RWPE2 (cell line): Measurements from ENCODE around the gene RAD23A.

Experiments used
- ATAC-seq: fragments of 200-7000 bp; cut with Tn5 transposase; 3 replicates; pipeline ENCODE4 v1.9.1; 2021; ENCODE audit warnings: low read depth
- DNase-seq: peaks from one replicate; pipeline ENCODE4 v3.0.0-alpha.2; 2020; ENCODE audit warnings: low spot score
- H3K27ac ChIP-seq: fragments of 450-650 bp; 2 replicates; pipeline ENCODE4 v1.5.1; 2017; ENCODE audit warnings: mild to moderate bottlenecking; ENCODE audit not compliant: poor library complexity, severe bottlenecking
- H3K27me3 ChIP-seq: fragments of 250-450 bp; sonication (Bioruptor Pico); 2 replicates; pipeline ENCODE4 v1.5.1; 2021; ENCODE audit warnings: mild to moderate bottlenecking, moderate library complexity; ENCODE audit not compliant: insufficient read depth, poor library complexity, severe bottlenecking
- H3K36me3 ChIP-seq: fragments of 250-450 bp; sonication (Bioruptor Pico); 2 replicates; pipeline ENCODE4 v1.5.1; 2020; ENCODE audit warnings: low read depth, mild to moderate bottlenecking, moderate library complexity
- H3K4me1 ChIP-seq: fragments of 250-450 bp; sonication (Bioruptor Pico); 2 replicates; pipeline ENCODE4 v1.5.1; 2021; ENCODE audit warnings: mild to moderate bottlenecking, moderate library complexity; ENCODE audit not compliant: insufficient read depth, poor library complexity, severe bottlenecking
- H3K4me3 ChIP-seq: fragments of 250-450 bp; sonication (Bioruptor Pico); 2 replicates; pipeline ENCODE4 v1.5.1; 2021; ENCODE audit warnings: mild to moderate bottlenecking, moderate library complexity; ENCODE audit not compliant: severe bottlenecking
- H3K9me3 ChIP-seq: fragments of 250-450 bp; sonication (Bioruptor Pico); 2 replicates; pipeline ENCODE4 v1.5.1; 2021; ENCODE audit warnings: mild to moderate bottlenecking, moderate library complexity; ENCODE audit not compliant: severe bottlenecking
- TF ChIP-seq, protein P1 (sequence below): fragments of 450-650 bp; IDR thresholded peaks from one replicate; pipeline ENCODE4 v1.5.1; 2017; ENCODE audit warnings: mild to moderate bottlenecking, moderate library complexity; ENCODE audit not compliant: poor library complexity, severe bottlenecking

Gene RAD23A

DNA sequence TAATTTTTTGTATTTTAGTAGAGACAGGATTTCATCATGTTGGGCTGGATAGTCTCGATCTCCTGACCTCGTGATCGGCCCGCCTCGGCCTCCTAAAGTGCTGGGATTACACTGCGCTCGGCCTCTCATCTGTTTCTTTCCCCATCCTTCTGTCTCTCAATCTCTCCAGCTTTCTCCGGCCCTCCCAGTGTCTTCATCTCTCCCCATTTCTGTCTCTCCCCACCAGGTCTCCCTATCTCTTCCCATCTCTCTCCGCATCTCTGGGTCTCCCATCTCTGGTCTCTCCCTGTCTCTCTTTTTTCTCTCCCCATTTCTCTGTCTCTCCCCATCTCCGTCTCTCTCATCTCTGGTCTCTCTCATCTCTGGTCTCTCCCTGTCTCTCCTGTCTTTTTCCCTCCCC, 37.4 kb downstream of the RAD23A start:
- no peaks in the 10 kb centered on the region for H3K4me1 ChIP-seq
- no peaks in the 10 kb centered on the region for H3K36me3 ChIP-seq
- DNase-seq (no peak), ATAC-seq (no peak)
- TF ChIP-seq, protein P1, sequence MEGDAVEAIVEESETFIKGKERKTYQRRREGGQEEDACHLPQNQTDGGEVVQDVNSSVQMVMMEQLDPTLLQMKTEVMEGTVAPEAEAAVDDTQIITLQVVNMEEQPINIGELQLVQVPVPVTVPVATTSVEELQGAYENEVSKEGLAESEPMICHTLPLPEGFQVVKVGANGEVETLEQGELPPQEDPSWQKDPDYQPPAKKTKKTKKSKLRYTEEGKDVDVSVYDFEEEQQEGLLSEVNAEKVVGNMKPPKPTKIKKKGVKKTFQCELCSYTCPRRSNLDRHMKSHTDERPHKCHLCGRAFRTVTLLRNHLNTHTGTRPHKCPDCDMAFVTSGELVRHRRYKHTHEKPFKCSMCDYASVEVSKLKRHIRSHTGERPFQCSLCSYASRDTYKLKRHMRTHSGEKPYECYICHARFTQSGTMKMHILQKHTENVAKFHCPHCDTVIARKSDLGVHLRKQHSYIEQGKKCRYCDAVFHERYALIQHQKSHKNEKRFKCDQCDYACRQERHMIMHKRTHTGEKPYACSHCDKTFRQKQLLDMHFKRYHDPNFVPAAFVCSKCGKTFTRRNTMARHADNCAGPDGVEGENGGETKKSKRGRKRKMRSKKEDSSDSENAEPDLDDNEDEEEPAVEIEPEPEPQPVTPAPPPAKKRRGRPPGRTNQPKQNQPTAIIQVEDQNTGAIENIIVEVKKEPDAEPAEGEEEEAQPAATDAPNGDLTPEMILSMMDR, result no peak
- no peaks in the 10 kb centered on the region for H3K9me3 ChIP-seq
- H3K27ac ChIP-seq, result no peak overlapping the region
- H3K27me3 ChIP-seq, result no peaks in the 10 kb centered on the region
- H3K4me3 ChIP-seq, result peak overlapping the region; percentile 17

DNA sequence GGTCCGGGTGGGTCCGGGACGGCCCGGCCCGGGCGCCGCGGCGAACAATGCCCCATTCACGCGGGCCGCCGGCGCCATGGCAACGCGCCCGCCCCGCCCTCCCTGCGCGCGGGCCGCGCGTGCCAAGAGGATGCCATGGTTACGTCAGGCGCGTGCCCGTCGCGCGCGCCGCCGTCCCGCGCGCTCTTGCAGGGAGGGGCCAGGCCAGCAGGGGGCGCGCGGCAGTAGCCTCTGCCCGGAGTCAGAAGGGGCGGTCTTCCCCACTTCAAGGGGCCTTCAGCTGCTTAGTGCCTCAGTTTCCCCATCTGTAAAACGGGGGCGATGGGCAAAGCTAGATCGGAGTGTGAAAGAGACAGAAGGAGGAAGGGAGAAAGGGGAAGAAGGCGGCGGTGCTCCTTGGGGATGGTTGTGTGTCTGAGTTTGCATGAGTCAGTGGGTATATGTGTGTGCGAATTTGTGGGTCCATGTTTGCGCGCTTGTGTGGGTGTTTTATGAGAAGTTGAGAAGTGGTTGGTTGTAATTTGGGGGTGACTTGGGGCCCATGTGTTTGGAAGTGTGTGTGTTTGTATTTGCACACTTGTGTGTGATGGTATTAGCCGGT, 38.0 kb downstream of the RAD23A start:
- Histone ChIP-seq H3K36me3 (no peaks in the 10 kb centered on the region), H3K27ac (no peak overlapping the region), H3K4me3 (peak overlapping the region; percentile 17), H3K4me1 (no peaks in the 10 kb centered on the region), H3K27me3 (no peaks in the 10 kb centered on the region), H3K9me3 (no peaks in the 10 kb centered on the region)
- TF ChIP-seq, protein P1, result peak; percentile 98
- DNase-seq (no peak), ATAC-seq (peak; percentile 63)

DNA sequence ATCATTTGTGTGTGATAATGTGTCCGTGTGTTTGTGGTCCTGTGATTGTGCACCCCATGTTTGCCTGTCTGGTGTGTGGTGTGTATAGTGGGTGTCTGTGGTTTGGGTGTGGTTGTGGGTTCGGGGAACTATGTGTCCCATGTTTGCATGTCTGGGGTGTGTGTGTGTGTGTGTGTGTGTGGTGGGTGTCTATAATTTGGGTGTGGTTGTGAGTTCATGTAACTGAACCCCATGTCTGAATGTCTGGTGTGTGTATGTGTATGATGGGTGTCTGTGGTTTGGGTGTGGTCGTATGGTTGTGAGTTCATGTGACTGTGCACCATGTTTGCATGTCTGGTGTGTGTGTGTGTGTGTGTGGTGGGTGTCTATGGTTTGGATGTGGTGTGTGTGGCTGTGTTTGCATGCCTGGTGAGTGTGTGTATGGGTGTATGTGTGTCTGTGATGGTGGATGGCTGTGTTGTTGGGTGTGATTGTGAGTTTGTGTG, 38.5 kb downstream of the RAD23A start:
- Histone ChIP-seq H3K36me3 (no peaks in the 10 kb centered on the region), H3K9me3 (no peaks in the 10 kb centered on the region), H3K4me1 (no peaks in the 10 kb centered on the region), H3K27me3 (no peaks in the 10 kb centered on the region), H3K4me3 (no peak overlapping the region), H3K27ac (no peak overlapping the region)
- DNase-seq, result no peak
- no peak for ATAC-seq
- TF ChIP-seq, protein P1, result no peak

DNA sequence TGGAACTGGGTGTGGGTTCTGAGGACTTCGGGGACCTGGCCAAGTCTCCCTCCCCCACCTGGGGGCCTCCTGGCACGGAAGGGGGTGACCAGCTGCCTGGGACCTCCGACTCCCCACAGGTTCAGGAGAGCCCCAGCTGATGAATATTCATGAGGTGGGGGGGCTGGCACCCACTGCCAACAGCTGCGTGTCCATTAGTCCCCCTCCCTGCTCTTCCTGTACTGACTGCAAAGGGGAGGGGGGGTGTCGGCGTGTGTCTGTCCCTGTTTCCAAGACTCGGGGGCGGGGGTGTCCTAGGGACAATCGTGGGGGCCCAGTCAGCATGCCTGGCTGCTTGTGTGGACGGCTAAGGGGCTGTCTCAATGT, 39.0 kb downstream of the RAD23A start:
- no peaks in the 10 kb centered on the region for H3K9me3 ChIP-seq
- DNase-seq (no peak), ATAC-seq (no peak)
- TF ChIP-seq, protein P1, result no peak
- no peak overlapping the region for H3K27ac ChIP-seq
- no peaks in the 10 kb centered on the region for H3K27me3 ChIP-seq
- H3K36me3 ChIP-seq, result no peaks in the 10 kb centered on the region
- no peaks in the 10 kb centered on the region for H3K4me1 ChIP-seq
- H3K4me3 ChIP-seq, result no peak overlapping the region

DNA sequence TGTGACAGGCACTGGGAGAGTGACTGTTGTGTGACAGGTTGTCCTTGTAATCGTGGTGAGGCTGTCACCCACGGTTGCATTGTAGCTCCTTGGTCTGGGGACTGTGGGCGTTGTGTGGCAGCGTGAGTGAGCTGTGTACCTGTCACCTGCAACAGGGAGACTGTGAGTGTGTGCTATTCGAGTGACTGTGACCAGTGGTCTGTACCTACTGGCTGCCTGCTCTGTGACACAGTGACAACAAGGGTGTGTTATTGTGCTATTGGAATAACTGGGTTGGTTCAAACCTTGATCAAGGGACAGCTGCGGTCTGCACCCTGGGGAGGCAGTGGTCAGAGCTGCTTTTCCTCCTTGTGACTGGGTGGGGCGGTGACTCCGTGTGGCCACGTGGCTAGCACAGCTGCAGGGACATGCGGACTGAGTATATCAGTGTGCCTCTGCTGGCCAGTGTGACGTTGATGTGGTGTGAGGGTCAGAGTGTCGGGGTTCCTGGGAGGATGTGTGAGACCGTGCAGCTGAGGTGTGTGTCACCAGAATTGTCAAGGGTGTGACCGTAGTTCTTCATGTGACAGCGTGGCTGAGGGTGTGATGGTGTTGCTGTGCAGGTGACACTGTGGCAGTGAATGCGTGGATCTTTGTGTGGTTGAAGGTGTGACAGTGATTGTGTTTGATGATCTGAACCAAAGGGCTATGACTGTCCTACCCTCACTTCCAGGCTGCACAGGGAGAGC, 39.6 kb downstream of the RAD23A start:
- Histone ChIP-seq H3K4me3 (no peak overlapping the region), H3K4me1 (no peaks in the 10 kb centered on the region), H3K9me3 (no peaks in the 10 kb centered on the region), H3K36me3 (no peaks in the 10 kb centered on the region), H3K27ac (no peak overlapping the region), H3K27me3 (no peaks in the 10 kb centered on the region)
- TF ChIP-seq, protein P1, result no peak
- no peak for ATAC-seq
- DNase-seq, result no peak
